ENCODE measurements around the gene SPAG16. TPM values are rescaled to one million over a fixed set of nuclear protein-coding genes. Genes with fewer than 3 reads are reported as not detected.

Gene SPAG16
- total RNA-seq, 1 experiment from 2014 or later, result 0.30 TPM

- no peak for TF ChIP-seq CEBPB (IDR thresholded peaks at IDR 0.05; ENCODE audit: low read depth)
Observed at GRCh38 chr2:214401580-214401979, 1117.3 kb downstream of the SPAG16 start (continued).

GRCh38 chr2:214410128-214410775 is 1126.0 kb downstream of the SPAG16 start:
- Histone ChIP-seq H3K36me3 (ENCODE audit: control insufficient read depth in 1 of 2, insufficient read depth in 2 of 2, low read length in 2 of 2) (no peaks in the 10 kb centered on the region), H3K9ac (ENCODE audit: low read length) (no peak overlapping the region), H4K20me1 (ENCODE audit: insufficient read depth) (no peaks in the 10 kb centered on the region; the same call in 1 of the 2 replicates), H3K4me2 (ENCODE audit: low read length) (no peak overlapping the region), H3K79me2 (ENCODE audit: insufficient read depth, low read length) (no peaks in the 10 kb centered on the region), H3K27ac (ENCODE audit: low read depth, low read length) (no peak overlapping the region), H3K9me3 (ENCODE audit: control insufficient read depth in 1 of 2, insufficient read depth in 1 of 2, low read depth in 1 of 2, low read length in 2 of 2) (no peaks in the 10 kb centered on the region), H3K27me3 (ENCODE audit: insufficient read depth, low read length) (no peaks in the 10 kb centered on the region), H3K4me3 (replicated peaks in 1 of 2; ENCODE audit: low read depth in 1 of 2, low read length in 2 of 2) (no peak overlapping the region), H3K4me1 (ENCODE audit: control insufficient read depth in 1 of 2, insufficient read depth in 2 of 2, low read length in 2 of 2) (no peaks in the 10 kb centered on the region), H3K9me2 (ENCODE audit: insufficient read depth) (no peaks in the 10 kb centered on the region), H2AFZ (ENCODE audit: low read depth, low read length, poor library complexity, severe bottlenecking) (no peak overlapping the region)
- RAD21 ChIA-PET (ENCODE audit: low non-redundant PET in 1 of 2, low total read pairs in 2 of 2, uncharacterized antibody in 2 of 2, unreplicated experiment in 2 of 2), result no interaction called here
- TF ChIP-seq YY1 (IDR thresholded peaks at IDR 0.05; ENCODE audit: extremely low read depth, insufficient replicate concordance, low read depth, low read length) (no peak), RAD21 (IDR thresholded peaks at IDR 0.05; ENCODE audit: low read depth) (0 out of 2 replicates have a peak, but pooled peaks have one; percentile 13)
- DNase-seq (ENCODE audit: low read depth, low spot score), result no peak
- CTCF ChIA-PET, result no interaction called here
- intact Hi-C loops (cut with micrococcal nuclease), result no loop called here
- no peak for ATAC-seq
- POLR2A ChIA-PET, result no interaction called here
- no TSS peak for BruUV-seq (replicated peaks)

- H3K4me3 ChIP-seq (replicated peaks in 1 of 2; ENCODE audit: low read depth in 1 of 2, low read length in 2 of 2), result no peak within 1 kb of the TSS
- no TSS peak for BruUV-seq (replicated peaks)
- peak; percentile 22 for DNase-seq (ENCODE audit: low read depth, low spot score)
- ChIA-PET CTCF (no interaction called here), RAD21 (ENCODE audit: low non-redundant PET in 1 of 2, low total read pairs in 2 of 2, uncharacterized antibody in 2 of 2, unreplicated experiment in 2 of 2) (no interaction called here), POLR2A (no interaction called here)
- no peaks in the 10 kb centered on the region for H3K36me3 ChIP-seq (ENCODE audit: control insufficient read depth in 1 of 2, insufficient read depth in 2 of 2, low read length in 2 of 2)
- no peaks in the 10 kb centered on the region; the same call in 1 of the 2 replicates for H4K20me1 ChIP-seq (ENCODE audit: insufficient read depth)
- H3K27ac ChIP-seq (ENCODE audit: low read depth, low read length), result no peak within 1 kb of the TSS
- intact Hi-C loops (cut with micrococcal nuclease), result no loop called here
- H3K4me1 ChIP-seq (ENCODE audit: control insufficient read depth in 1 of 2, insufficient read depth in 2 of 2, low read length in 2 of 2), result no peaks in the 10 kb centered on the region
- no peaks in the 10 kb centered on the region for H3K79me2 ChIP-seq (ENCODE audit: insufficient read depth, low read length)
- H3K4me2 ChIP-seq (ENCODE audit: low read length), result no peak within 1 kb of the TSS
- no peaks in the 10 kb centered on the region for H3K9me3 ChIP-seq (ENCODE audit: control insufficient read depth in 1 of 2, insufficient read depth in 1 of 2, low read depth in 1 of 2, low read length in 2 of 2)
- H3K9me2 ChIP-seq (ENCODE audit: insufficient read depth), result no peaks in the 10 kb centered on the region
- no peak within 1 kb of the TSS for H2AFZ ChIP-seq (ENCODE audit: low read depth, low read length, poor library complexity, severe bottlenecking)
- H3K9ac ChIP-seq (ENCODE audit: low read length), result no peak within 1 kb of the TSS
- TF ChIP-seq CEBPB (IDR thresholded peaks at IDR 0.05; ENCODE audit: low read depth) (peak; percentile 23; the same call in 1 of the 2 replicates), CBX3 (IDR thresholded peaks at IDR 0.05; ENCODE audit: low read depth) (peak; percentile 14; the same call in 1 of the 2 replicates), REST (IDR thresholded peaks at IDR 0.05; ENCODE audit: low read depth) (peak; percentile 98), ZFX (IDR thresholded peaks at IDR 0.05) (no peak)
- H3K27me3 ChIP-seq (ENCODE audit: insufficient read depth, low read length), result no peaks in the 10 kb centered on the region
- peak; percentile 78 for ATAC-seq
Observed at GRCh38 chr2:214410918-214411554, 1126.8 kb downstream of the SPAG16 start, which contains the start of gene VWC2L. Gene VWC2L, plus strand, starts transcription at chr2:214411054. Its CDS starts 3,140 bp downstream, at chr2:214414194.
